Testis (tissue), 3 donors: ENCODE results near the gene SVIL. TPM values are rescaled to one million over a fixed set of nuclear protein-coding genes. Genes with fewer than 3 reads are reported as not detected.

Experiments used
- DNase-seq: peaks from one replicate; pipeline ENCODE4 v3.0.0-alpha.2; 2019
- H3K27ac ChIP-seq, 2 donors: fragments of 200-600 bp; sonication (generic); one replicate each; pipeline ENCODE4 v1.5.1; 2019
- H3K27me3 ChIP-seq: fragments of 200-600 bp; sonication (generic); one replicate; pipeline ENCODE4 v1.5.1; 2019
- H3K36me3 ChIP-seq: fragments of 200-600 bp; sonication (generic); one replicate; pipeline ENCODE4 v1.5.1; 2017; ENCODE audit warnings: low read depth; ENCODE audit errors: missing control alignments
- H3K4me1 ChIP-seq: fragments of 200-600 bp; sonication (generic); one replicate; pipeline ENCODE4 v1.5.1; 2019
- H3K4me3 ChIP-seq, 2 donors: fragments of 200-600 bp; sonication (generic); one replicate each; pipeline ENCODE4 v1.5.1; 2017 to 2019
- H3K9me3 ChIP-seq: fragments of 200-600 bp; sonication (generic); one replicate; pipeline ENCODE4 v1.5.1; 2017
- CTCF ChIP-seq, 3 experiments: fragments of 450-650 bp in 2 of 3; fragments of 200-600 bp in 1 of 3; sonication (generic) in 1 of 3; IDR thresholded peaks; one replicate each; pipeline ENCODE4 v1.5.1; 2016 to 2019; ENCODE audit warnings: antibody characterized with exemption in 3 of 3, mild to moderate bottlenecking in 2 of 3, moderate library complexity in 1 of 3
- POLR2A ChIP-seq: fragments of 450-650 bp; IDR thresholded peaks from one replicate; pipeline ENCODE4 v1.6.1; 2017; ENCODE audit warnings: antibody characterized with exemption, mild to moderate bottlenecking, moderate library complexity
- WGBS, 2 donors: methylation state at CpG; one replicate each; pipeline ENCODE4 v1.1.5; 2018; 5-methylcytosine and 5-hydroxymethylcytosine counted together
- intact Hi-C: fragments of 100-400 bp; cut with DNase I; formaldehyde crosslinking; loops from one replicate; pipeline ENCODE4 v1.15.1; 2023; ENCODE audit warnings: low total_unique reads
- polyA plus RNA-seq: library from polyadenylated mRNA; stranded (reverse); fragments of 350-450 nt; fragmentation: Illumina TruSeq; extraction: RNeasy Lipid Tissue Mini Kit (QIAGEN cat#74804); gene quantifications from one replicate; pipeline ENCODE4 v1.2.3, GENCODE V29; 2014; ENCODE audit warnings: low read depth, low replicate concordance; ENCODE audit not compliant: insufficient read depth
- total RNA-seq, 2 donors: library from RNA; depleted of rRNA; stranded (reverse); fragments of >200 nt; gene quantifications; one replicate each; pipeline ENCODE4 v1.2.3, GENCODE V29; 2016

The SVIL gene
- total and polyA plus RNA-seq, 3 donors from 2014 or later, result 44.7 to 67.6 (median 63.1) TPM

- Histone ChIP-seq H3K36me3 (no peaks in the 10 kb centered on the region), H3K9me3 (no peaks in the 10 kb centered on the region), H3K27me3 (no peaks in the 10 kb centered on the region), H3K4me3 (no peak overlapping the region), H3K27ac (no peak overlapping the region), H3K4me1 (no peaks in the 10 kb centered on the region)
- no peak for TF ChIP-seq POLR2A
- no peak for TF ChIP-seq CTCF (IDR thresholded peaks at IDR 0.05)
- 92 to 98% methylated on average over 2 of the region's 2 CpGs for WGBS, 2 donors
- no peak for DNase-seq
- intact Hi-C loops, result no loop called here
Measured at GRCh38 chr10:29671968-29672367, 37.2 kb upstream of the SVIL start.

- Histone ChIP-seq H3K4me1 (no peaks in the 10 kb centered on the region), H3K4me3 (no peak overlapping the region), H3K9me3 (no peaks in the 10 kb centered on the region), H3K27me3 (no peaks in the 10 kb centered on the region), H3K36me3 (no peaks in the 10 kb centered on the region), H3K27ac (no peak overlapping the region)
- TF ChIP-seq POLR2A (no peak), CTCF (IDR thresholded peaks at IDR 0.05) (no peak)
- 80 to 86% methylated on average over 7 of the region's 7 CpGs for WGBS, 2 donors
- intact Hi-C loops, result no loop called here
- no peak for DNase-seq
Measured at GRCh38 chr10:29671228-29671780, 36.5 kb upstream of the SVIL start.

- Histone ChIP-seq H3K27ac (no peak overlapping the region), H3K4me3 (no peak overlapping the region), H3K36me3 (no peaks in the 10 kb centered on the region), H3K4me1 (no peaks in the 10 kb centered on the region), H3K9me3 (no peaks in the 10 kb centered on the region), H3K27me3 (no peaks in the 10 kb centered on the region)
- intact Hi-C loops, result no loop called here
- DNase-seq, result no peak
- TF ChIP-seq POLR2A (no peak), CTCF (IDR thresholded peaks at IDR 0.05) (no peak)
- 70 to 72% methylated on average over 4 of the region's 4 CpGs for WGBS, 2 donors
Measured at GRCh38 chr10:29670761-29671160, 36.0 kb upstream of the SVIL start.

- 65 to 67% methylated on average over 3 of the region's 3 CpGs for WGBS, 2 donors
Measured at GRCh38 chr10:29669149-29669548, 34.4 kb upstream of the SVIL start.

More at GRCh38 chr10:29669149-29669548, 34.4 kb upstream of the SVIL start:
- H3K36me3 ChIP-seq, result no peaks in the 10 kb centered on the region
- intact Hi-C loops, result no loop called here
- H3K4me1 ChIP-seq, result no peaks in the 10 kb centered on the region
- H3K9me3 ChIP-seq, result no peaks in the 10 kb centered on the region
- TF ChIP-seq POLR2A (no peak), CTCF (IDR thresholded peaks at IDR 0.05) (no peak)
- no peak overlapping the region for H3K27ac ChIP-seq
- H3K4me3 ChIP-seq, result no peak overlapping the region
- no peak for DNase-seq
- no peaks in the 10 kb centered on the region for H3K27me3 ChIP-seq
